GM21786 (cell line): ENCODE results near the gene TRIM44.
"Not testable (repeated sequence)": the region's sequence is repeated elsewhere in the genome, so short reads cannot be mapped to it uniquely, and the experiment has no call there.

Source experiments
- ATAC-seq: cut with Tn5 transposase; IDR thresholded peaks from one replicate; pipeline ENCODE4 v1.9.1; 2021; ENCODE audit not compliant: unreplicated experiment

The TRIM44 gene

DNA sequence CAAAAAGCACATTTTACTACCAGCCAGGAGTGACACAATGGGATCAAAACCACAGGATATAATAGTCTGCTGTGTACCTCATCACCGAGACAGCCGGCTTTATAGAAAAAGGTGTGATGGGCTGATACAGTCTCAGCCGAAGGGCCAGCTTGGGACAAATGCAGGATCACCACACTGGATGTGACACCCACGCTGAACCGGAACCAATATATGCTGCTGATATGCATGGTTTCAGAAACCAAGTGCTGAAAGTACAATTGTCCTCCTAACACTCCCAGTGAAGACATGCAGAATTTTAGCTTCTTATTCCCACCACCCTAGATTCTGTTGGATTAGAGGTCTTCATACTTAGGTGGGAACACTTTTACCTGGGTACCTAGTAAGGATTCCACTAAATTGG is 184.3 kb downstream of the TRIM44 start:
- no peak for ATAC-seq

DNA sequence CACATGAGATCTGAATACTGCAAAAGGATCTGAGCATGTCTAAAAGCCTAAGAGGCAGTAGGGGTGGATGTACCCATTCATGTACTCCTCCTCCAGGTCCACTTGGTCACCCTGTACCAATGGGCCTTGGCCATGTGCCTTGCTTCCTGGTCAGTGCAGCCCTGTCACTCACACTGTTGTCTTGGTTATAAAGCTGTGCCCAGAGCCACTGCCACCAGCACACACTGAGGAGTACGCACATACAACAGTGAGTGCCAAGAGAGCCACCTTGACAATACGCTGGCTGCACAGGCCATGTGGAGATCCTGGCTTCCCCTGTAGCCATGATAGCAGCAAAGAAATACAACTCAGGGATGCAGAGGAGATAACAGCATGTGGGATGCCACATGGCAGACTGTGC is 184.9 kb downstream of the TRIM44 start:
- ATAC-seq: no peak

DNA sequence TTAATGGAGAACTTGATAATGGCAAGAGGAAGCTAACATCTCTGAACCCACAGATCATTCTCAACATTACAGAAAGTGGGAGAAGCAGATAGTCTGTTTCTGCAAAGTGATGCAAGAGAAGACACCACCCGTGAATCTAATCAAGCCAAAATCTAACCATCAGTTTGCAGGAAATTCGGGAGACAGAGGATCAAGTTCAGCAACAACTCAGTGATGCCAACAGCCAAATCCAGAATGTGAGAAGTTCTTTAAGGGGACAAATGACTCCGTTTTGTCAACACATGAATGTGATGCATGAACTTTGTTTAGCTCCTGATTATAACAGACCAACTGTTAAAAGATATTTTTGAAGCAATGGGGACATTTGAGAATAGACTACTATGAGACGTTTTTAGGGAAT is 186.0 kb downstream of the TRIM44 start:
- no peak for ATAC-seq

DNA sequence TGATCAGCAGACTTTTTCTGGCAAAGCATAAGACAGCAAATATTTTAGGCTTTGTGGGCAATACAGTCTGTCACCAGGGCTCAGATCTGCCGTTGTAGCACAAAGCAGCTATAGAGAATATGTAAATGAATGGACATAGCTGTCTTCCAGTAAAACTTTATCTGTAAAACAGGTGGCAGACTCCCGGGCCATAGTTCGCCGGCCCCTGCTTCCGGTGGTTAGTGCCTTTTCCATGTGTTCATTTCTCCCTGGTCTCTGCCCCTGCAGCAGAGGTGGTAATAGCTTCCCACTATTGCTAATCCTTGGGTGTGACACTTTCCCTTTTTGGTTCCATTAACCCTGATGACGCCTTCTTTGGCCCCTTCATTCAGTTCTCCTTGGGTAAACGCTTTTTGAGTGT is 187.6 kb downstream of the TRIM44 start:
- no peak for ATAC-seq

DNA sequence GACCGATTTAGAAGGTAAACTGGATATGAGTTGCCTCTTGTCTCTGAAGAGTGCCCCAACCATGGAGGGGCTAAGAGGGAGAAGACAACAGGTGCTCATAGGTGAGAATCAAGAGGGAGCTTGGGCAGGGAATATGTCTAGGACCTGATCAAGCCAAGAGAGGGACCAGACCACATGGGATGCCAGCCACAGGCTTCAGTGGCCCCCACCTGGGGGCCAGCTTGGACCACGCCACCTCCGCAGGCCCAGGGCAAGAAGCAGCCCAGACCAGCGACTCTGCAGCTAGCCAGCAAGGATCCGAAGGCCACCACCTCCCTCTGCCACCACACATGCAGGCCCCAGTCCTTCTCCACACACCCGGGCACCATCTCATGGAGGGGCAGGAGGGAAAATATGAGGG is 188.8 kb downstream of the TRIM44 start:
- ATAC-seq: no peak

DNA sequence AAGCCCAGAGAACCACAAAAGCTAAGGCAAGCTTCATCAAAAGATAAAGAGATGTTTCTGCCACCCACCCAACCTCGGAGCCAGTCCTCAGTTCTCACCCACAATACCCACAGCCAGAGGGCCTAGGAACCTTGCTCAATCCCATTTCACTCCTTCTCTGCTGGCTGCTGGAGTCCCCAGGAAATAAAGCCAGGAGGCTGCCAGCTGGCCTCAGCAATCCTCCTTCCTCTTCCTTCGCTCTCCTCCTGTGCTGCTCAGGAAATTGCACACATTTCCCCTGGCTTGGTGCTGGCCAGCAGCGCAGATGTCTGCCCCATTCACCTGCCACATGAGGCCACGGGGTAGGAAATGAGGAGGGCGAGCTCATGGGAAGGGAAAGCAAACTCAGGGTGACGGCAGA is 189.5 kb downstream of the TRIM44 start:
- no peak for ATAC-seq

DNA sequence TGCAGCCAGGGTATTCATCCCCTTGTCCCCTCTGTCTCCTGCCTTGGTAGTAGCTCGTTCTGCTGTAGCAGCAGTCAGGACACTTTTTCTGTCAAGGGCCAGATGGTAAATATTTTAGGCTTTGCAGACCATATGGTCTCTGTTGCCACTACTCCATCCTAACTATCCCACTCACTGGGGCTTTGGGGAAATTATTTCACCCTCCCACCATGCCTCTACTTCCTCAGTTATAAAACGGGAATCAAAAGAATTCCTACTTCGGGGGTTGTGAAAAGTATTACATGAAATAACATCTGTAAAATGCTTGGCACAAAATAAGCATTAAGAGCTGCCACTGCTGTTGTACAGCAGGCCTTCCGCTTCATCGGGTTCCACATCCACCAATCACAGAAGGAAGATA is 191.4 kb downstream of the TRIM44 start:
- no peak for ATAC-seq

DNA sequence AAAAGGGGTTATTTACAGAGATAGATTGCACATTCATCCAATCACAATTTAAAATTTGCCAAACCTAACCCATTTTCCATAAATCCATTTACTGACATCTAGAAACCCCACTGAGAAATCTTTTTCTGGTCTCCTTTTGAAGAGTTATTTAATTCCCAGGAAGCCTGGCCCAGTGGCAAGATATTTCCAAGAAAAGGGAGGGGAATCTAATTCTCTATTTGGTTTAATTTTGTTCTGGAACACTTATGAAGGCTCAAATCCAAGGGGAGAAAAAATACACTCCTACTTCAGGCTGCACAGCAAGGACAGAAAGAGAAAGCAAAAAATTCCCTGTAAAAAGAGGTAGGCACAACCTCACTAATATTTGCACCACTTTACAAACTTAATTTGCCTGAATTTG is 193.1 kb downstream of the TRIM44 start:
- ATAC-seq: no peak

DNA sequence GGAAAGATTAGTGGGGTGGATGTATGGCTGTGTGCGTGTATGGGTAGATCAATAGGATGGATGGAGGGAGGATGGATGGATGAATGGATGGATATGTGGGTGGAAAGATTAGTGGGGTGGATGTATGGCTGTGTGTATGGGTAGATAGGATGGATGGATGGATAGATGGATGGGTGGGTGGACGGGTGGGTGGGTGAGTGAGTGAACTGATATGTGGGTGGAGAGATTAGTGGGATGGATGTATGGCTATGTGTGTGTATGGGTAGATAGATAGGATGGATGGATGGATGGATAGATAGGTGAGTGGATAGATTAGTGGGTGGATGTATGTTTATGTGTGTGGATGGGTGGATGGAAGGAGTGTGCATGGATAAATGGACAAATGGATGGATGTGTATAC is 193.7 kb downstream of the TRIM44 start:
- no peak for ATAC-seq

DNA sequence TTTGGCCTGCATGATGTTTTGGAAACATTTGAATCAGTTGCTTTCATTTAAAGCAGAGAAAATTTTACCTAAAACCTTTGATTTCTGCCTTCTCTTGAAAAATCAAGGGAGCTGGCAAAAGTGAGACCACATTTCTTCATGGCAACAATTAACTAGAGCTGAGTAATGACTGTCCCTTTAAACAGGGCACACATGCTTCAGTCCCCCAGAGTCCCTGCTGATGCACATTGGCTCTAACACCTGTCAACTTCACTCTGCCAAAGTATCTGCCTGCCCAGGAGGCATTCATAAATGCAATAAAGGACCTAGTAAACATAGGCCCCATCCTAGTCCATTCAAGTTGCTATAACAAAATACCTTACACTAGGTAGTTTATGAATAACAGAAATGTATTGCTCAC is 194.2 kb downstream of the TRIM44 start:
- no peak for ATAC-seq

DNA sequence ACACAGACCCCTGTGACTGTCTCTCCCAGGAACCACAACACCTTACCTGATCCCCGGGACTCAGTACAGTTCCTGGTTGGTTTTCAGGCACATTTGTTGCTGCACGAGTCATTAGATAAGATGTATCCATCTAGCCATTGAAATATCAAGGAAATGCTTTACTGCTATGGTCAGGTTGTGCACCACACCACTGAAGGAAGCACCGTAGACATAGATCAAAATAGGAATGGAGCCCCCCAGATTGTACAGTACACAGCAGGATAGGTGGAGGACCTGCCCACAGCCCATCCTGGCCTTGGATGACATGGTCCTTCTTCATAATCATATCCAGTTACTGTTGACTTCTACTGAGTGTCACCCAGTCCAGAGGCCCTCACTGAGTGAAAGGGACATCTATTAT is 195.3 kb downstream of the TRIM44 start:
- no peak for ATAC-seq

DNA sequence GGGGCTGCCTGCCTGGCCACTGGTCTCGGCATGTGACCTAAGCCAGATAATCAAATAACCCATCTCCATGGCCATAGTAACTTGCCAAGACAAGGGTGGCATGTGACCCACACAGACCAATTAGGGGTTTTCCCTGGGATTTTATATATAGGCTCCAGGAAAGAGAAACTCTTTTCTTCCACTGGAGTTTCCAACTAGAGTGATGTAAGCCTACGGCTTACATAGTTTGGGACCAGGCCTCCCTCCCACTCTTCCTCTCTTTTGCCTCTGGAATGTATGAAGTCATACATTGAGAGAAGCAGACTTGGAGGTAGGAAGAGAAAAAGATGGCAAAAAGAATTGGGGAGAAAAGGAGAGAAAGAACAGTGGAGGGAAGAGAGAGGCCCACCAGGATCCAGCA is 196.7 kb downstream of the TRIM44 start:
- no peak for ATAC-seq

DNA sequence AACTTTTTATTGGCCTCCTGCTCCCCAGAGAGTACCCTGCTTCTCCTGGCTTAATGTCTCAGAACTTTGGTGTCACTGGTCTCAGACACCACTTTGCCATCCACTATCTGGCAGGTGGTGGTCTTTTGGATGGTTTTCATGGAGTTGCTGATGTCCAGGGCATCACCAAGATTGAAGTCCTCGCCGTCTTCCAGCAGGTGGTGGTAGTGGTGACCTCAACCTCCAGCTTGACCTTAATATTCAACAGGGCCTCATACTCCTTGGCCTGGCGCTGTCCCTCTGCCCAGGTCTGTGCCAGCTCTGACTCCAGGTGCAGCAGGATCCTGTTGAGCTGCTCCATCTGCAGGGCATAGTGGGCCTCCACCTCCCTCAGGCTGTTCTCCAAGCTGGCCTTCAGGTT is 197.6 kb downstream of the TRIM44 start:
- not testable (repeated sequence) for ATAC-seq

DNA sequence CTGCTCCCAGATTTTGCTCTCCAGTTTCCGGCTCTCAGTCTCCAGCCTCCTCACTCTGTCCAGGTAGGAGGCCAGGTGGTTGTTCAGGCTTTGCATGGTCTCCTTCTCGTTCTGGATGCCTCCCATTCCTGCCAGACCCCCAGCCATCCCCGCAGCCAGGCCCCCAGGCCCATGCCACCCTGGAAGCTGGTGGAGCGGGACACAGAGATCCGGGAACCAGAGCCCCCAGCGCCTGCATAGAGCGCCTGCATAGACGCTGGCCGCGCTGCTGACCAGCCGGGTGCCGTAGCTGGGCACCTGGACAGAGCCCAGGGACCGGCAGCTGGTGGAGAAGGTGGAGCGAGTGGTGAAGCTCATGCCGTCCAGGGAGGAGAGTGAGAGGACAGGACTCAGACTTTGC is 198.6 kb downstream of the TRIM44 start:
- ATAC-seq: no peak

DNA sequence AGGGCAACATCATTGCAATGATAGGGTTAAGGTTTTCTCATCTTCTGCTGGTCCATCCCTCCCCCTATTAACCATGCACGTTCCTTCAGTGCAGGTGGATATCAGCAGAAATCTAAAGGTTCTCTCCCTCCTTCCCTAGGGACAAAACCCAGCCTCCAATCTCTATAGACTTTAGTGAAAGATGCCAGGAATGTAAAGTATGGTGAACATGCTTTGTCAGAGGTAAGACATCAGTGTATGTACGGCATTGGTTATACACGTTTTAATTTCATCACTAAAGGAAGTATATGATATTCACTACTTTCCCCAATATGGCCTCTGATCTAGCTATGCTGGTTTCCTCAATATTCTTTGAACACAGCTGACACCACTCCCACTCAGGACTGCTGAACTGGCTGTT is 200.1 kb downstream of the TRIM44 start:
- no peak for ATAC-seq

DNA sequence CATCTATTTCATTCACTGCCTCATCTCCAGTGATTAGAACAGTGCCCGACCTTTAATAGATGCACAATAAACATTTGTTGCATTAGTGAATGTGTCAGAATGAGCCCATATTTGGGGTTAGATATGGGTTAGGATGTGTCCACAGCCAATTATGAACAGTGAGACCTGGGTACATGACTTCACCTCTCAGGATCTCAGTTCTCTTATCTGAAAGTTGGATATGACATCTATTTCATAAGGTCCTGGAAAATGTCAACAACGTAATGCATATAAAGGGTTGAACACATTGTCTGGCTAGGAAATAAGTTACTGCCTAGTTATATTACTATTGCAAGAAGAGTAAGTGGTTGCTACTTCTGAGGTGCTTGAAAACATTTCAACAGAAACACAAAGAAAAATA is 201.6 kb downstream of the TRIM44 start:
- no peak for ATAC-seq

DNA sequence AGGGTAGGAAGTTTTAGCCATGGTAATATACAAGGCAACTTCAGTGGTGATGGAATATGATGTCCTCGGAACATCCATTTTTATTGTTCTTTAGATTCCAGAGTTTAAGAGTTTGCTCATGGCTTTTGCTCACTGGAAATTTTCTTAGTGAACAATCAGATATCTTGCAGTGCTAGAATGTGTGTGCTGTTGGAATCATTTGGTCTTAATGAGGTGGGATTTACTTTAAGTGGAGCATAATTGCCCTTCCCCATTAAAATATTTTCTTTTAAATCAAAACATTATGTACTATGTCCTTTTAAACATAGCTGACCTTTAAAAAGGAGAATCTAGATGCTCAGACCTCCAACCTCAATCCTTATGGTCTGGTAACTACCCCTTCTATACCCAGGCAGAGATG is 204.0 kb downstream of the TRIM44 start:
- no peak for ATAC-seq
